Stimulated activated CD8-positive, alpha-beta memory T cell treated with anti-CD3 and anti-CD28 coated beads, Interleukin-4, amount 100 ng/mL, for 48 hours (primary cell): ENCODE results near the gene SBF2.

ENCODE experiments used
- DNase-seq: peaks from one replicate; pipeline ENCODE4 v3.0.0-alpha.2; 2020

Gene SBF2

DNA sequence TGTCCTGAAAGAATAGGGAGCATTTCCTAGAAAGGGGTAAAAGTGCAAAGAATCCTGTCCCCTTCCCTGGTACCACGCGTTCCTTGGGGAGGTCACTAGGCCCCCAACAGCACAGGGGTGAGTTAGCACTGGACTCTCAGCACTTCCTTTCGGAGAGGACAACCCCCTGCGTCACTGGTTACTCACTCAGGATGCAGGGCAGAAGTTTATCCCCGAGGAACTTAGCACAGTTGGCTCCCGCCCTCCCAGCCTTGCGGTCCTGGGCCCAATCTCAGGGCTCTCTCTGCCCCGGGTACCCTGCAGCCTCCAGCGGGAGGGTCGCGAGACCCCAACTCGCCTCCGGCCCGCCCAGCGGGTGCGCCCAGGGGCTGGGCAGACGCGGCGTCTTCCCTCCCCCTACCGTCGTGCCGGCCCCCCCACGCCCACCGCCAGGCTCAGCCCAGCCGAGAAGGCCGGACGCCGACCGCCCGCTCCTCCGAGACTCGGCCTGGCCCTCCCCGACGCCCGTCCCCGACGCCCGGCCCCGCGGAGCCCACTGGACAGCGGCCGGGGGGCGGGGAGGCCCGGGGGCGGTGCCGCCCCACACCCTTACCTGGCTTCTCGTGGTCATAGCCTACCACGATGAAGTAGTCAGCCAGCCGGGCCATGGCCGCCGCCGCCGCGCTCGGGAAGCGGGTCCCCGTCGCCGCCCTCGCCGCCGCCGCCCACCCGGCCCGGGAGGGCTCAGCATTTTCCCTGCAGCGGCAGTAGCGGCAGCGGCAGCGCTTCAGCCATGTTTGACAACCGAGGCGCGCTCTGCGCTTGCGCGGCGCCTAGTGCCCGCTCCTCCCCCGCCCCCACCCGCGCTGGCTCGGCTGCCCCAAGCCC lies at the start of gene SBF2:
Gene SBF2, minus strand, starts transcription at position 797 of the 867 bp plus-strand sequence. Its CDS starts 150 bp downstream, at position 647.
- peak; percentile 83 for DNase-seq

DNA sequence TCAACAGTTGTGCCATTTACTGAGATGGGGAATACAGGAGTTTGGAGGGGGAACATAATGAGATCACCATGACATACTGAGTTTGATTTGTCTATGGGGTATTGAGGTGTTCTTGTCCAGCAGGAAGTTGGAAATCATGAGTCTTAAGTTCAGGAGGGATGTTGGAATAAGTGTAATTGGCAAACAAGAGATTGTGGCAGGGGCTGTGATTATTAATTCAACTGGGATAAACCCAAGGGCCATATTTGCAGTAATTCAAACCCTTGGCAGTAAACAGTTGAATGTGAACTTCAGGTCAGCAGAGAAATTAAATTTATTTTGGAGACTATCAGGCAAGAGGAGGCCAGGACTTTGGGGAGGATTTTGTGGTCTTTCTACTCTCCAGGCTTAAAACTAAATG lies 44.3 kb upstream of the SBF2 start:
- DNase-seq: no peak

DNA sequence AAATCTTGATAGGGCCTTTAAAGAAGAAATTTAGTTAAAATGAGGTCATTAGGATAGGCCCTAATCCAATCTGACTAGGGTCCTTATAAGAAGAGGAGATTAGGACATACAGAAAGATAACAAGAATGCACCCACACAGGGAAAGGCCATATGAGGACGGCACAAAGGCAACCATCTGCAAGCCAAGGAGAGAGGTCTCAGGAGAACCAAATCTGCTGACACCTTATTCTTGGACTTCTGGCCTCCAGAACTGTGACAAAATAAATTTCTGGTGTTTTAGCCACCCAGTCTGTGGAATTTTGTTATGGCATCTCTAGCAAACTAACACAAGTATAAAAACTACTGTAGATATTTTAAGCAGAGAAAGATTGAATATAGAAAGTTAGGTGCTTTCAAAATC lies 39.5 kb upstream of the SBF2 start:
- DNase-seq: no peak

DNA sequence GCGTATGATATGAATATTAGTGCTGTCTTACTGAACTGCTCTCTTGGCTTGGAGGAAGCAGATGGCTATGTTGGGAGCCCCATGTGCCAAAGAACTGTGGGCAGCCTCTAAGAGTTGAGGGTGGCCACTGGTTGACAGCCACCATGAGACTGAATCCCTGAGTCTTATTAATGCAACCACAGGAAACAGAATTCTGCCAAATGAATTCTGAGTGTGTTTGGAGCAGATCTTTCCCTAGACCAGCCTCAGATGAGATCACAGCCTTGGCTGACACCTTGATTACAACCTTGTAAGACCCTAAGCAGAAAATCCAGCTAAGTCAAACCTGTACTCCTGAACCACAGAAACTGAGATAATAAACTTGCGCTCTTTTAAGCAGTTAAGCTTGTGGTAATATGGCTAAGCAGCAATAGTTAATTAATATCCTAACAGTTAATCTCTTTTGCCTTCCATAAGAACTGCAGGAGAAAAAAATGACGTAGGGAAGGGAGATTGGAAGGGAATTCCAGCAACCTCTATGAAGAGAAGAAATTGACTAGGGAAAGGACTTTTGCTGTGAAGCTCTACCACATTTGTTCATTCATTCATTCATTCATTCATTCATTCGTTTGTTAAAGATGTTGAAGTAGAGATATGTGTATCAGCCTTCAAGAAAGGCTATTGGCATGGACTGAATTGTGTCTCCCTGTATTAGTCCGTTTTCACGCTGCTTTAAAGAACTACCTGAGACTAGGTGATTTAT lies 37.7 kb upstream of the SBF2 start:
- no peak for DNase-seq

DNA sequence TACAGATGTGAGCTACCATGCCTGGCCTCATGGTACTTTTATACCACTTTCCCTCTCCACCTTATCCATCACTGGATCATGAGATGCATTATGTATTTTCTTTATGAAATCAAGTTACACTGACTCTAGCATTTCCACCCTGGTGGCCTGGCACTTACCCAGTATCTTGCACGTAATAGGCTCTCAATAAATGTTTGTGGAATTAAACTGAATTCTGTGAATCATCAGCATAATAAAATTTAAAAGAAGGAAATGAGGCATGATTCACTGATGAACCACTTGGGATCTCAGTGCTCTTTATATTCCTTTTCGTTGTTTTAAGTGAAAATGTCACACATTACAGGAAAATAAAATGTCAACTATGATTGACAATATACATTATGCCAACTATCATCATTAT lies 35.9 kb upstream of the SBF2 start:
- DNase-seq: no peak

DNA sequence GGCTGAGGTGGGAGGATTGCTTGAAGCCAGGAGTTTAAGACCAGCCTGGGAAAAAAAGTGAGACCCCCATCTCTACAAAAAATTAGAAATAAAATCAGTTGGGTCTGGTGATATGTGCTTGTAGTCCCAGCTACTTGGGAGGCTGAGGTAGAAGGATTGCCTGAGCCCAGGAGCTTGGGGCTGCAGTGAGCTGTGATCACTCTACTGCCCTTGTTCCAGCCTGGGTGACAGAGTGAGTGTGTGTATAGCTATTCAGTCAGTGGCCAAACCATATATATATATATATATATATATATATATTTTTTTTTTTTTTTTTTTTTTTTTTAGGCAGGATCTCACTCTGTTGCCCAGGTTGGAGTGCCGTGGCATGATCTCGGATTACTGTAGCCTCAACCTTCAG lies 35.3 kb upstream of the SBF2 start:
- no peak for DNase-seq

DNA sequence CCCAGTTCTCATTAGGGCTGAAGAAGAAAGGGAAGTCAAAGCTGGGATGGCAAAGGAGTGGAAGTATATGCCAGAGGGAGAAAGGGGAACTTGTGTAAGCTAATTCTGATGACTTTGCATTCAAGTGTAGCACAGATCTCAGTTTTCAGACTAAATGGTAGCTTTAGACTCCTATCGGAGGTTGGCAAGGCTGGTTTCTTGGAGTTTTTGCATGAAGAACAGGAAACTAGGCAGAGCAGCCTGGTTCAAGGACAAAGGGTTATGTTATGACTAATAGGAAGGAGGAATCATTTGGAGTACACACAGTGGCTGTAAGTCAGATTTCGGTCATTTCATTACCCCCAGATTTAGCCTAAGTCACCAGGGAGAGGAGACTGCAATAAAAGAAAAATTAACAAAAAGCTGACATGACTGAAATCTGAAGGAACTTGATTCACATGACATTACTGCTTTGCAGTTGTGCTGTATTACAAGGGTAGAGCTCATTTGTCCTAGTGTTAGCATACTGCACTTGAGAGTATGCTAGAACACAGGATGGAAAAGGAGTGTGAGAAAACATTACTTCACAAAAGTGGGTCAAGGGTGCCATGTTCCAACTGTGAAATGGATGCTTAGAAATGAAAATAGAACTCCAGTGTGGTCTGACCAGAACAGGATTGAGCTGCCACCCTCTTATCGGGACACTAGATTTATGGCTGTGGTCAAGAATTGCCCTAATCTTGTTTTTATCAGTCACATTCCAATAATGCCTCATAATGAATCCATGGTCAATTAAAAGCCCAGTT lies 34.5 kb upstream of the SBF2 start:
- no peak for DNase-seq

DNA sequence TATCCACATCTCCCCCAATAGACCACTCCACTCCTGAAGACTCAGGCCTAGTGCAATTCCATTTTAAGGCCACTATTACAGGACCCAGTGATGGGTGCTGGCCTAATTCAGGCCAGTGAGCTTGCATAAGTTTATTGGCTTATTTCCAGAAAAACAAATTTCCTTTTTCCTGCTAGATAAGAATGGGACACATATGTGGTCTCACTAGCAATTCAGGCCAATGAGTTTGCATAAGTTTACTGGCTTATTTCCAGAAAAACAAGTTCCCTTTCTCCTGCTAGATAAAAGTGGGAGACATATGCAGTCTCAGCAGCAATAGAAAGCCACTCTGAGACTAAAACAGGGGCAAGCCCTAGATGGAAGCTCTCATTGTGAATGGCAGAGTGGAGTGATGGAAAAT lies 33.2 kb upstream of the SBF2 start:
- no peak for DNase-seq

DNA sequence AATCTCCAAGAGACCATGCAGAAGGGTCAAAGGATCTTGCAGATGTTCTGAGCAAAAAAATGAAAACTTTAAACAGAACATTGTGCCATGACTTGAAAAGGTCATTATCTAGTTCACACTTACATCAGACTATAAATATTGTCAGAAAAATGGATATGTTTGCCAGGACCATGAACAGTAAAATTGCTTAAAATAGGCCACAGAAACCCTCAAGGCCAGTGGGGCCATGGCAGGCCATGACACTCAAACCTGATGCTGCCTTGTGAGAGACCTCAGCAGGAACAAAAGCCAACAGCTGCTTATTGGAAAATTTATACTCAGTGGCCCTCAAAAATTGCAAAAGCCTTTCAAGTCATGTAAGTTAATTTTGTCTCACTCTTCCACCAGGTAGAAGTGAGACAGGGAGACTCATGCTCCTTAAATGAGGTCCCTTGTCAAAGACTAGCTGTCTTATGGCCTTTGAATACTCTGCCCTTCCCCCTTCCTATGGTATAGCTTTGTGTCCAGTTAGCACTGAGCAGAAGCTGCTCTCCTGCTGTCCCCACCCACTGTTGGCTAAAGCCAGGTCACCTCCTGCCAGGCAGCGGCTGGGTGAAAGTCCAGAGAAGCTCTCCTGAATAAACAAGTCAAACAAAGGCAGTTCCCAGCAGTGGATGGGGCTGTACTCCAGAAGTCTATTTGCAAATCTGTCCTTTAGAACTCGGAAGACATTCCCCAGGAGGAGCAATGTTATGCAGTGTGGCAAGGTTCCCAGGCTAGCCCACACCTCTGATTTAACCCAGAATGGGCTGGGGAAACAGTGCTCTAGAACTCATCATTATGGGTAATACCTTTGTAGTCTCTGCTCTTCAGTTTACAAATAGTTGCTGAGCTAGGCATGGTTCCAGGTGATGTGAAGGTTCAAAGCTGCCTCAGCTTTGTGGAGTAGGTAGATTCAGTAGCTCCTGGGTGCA lies 32.3 kb upstream of the SBF2 start:
- DNase-seq: no peak

DNA sequence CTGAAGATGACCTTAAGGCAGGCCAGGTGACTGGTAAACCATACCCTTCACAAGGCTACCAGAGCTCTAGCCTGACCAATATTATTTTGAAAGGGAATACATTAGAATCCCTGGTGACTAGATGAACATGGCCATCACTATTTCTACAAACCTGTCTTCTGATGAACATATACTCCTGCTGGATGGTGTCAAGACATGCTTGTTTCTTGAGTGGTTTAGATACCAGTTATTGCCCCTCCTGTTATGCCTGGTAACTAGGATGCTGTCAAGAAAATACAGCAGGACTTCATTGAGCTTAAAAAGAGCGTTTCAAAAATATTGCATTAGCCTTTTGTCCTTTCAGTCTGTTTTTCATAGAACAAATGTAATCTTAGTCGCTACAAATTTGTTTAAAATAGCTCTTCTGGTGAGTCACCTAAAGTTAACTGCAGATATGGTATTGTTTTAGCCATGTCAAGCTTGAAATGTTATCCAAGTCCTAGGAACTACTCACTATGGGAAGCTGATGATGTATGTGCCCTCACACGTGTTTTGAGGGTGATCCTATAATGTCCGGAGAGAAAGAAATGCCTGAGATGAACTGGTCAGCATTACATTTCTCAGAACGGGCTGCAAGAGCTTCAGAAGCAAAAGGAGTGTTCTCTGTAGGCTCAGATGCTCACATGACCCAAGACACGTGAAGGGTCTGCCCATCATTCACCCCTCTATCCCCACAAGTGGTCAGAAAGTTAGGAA lies 31.4 kb upstream of the SBF2 start:
- DNase-seq: no peak

DNA sequence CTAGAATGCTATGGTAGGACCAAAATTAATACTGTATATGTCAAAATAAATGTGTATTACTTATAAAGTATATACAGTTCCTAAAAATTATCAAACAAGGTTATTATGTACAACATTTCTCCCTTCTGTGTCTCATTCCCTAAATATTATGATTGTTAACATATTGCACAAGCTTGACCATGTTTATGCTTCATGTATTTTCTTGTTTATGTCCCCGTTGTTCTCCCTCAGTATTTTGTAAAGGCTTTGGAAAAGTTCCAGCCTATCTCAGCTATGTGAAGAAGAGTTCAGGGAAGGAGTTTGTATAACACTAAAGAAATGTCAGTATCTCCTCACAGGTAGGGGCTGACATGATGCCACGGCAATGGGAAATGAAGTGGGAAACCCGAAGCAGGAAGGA lies 30.5 kb upstream of the SBF2 start:
- DNase-seq: no peak

DNA sequence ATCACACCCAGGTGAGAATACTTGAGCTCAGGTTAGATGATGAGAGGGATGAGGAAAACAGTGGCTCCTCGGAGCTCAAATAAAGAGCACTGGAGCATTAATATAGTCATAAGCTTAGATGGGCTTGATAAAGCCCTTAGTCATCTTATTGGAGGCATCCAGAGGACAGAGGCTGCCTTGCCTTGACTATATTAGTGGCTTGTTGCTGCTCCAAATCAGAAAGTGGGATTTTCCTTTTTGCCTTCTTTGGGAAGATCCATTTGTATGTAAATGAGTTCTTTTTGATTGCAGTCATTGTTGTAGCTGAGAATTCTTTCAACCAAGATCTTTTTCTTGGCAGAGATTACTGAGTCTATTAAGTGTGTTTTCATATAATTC lies 29.8 kb upstream of the SBF2 start:
- no peak for DNase-seq

DNA sequence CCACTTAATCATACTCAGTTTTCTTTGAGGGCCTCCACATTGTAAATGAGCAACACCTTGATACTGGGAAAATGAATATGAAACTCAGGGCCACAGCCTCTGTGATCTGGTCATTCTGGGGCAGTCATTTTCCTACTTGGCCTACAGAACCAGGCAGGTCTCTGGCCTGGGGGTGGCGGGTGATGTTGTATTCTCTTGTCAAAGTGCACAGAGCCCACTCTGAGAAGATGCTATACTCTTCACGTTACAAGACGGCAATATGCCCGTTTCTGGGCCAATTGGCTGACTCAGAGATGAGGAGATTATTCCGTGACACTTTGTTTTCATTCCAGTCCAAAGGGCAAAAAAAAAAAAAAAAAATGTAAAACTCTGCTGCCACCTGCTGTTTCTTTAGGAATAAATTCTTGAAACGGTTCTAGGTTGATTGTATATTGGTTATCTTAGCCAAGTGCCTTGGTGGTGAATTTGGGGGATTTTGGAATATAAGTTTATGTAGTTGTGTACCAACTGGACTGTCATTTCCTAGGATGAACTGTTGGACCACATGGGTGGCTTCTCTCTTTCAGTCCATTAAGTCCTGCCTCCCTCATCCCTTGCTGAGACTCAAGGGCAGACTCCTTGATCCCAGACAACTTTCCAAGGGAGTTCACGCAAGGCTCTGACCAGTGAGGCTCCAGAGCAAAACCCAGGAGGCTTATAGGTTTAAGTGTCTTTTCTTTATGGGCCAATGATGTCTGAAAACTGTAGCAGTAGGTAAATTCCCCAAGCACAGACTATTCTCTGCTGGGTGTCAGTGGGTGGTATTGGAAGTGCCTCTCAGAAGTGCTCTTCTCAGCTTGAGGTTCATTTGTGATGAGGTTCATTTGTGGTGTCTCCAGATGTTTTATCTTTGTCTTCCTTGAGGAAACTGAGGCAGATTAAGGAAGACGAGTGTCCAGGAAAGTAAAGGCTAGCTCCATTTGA lies 29.1 kb upstream of the SBF2 start:
- peak; percentile 50 for DNase-seq

DNA sequence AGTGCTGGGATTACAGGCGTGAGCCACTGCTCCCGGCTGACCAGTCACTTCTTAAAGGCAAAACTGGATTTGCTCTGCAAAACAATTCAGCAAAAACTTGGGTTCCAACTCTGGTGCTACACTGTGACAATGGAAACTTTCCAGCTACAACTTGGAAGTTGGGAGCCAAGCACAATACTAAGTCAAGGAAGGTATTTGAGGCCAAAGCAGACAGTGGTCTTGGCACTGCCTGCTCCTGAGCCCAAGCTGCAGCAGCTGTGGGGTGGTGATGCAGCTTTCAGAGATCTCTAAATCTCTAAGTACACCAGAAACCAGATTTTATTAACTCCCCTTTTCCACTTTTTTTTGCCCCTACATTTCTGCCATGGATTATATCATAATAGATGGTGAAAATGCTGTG lies 28.4 kb upstream of the SBF2 start:
- no peak for DNase-seq

DNA sequence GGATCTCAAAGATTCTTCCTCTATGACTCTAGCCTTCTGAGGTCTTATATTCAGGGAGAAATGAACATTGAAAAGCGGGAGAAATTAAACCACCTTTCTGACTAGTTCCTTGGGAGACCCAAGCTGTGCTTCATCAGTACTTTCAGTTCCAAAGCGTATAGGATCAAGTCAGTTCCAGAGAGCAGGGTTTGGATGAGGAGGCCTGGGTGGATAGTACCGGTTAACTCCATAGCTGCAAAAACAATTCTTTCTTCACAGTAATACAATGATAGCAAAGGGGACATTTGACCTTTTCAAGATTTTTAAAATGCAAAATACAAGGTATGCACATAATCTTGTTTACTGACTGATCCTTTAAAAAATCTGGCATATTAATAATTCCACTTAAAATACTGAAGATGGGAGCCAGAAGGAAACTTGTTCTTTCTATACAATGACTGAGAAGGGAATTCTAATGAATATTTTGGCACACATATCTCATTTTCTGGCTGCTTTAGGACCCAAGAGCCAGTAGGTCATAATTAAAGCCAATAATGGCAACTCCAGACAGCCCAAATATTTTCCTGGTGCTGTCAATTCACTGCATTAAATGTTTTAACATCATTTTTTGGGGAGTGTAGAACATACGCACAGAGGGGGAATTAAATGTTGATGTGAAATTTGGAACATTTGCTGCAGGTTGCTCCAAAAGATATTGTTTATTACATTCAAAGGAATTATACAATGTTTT lies 26.9 kb upstream of the SBF2 start:
- DNase-seq: no peak

DNA sequence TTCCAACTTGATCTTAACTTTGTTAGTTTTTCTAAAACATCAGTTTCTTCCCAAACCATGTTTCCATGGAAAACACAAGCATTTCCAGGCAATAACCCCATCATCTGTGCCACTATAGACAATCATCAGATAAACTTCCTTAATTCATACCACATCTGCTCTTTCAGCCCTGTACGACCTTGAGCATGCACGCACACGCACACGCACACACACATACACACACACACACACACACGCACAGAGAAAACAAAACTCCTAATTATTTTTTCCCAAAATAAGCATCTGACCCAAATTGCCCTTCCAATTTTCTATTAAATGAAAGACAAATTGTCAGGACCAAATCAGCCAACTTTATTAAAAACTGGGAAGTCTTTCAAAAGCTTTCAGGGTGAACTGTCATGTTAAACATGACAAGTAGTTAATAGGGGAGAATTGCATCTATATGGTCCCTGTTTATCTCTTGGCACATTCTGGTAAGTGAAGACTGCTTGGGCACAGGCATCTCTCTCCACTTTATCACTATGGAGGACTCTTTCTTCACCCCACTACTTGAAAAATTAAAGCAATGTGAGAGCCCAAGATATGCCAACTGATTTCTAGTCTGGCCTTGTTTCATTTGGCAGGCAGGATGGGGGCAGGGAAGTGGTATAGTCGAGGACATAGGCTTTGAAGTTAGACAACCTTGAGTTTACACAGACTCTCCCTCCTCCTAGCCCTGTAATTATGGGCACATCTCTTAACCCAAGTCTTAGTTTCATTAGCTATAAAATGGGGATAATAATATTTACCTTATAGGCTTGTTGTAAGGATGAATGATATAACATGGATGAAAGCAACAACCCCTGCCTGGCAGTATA lies 25.9 kb upstream of the SBF2 start:
- no peak for DNase-seq

DNA sequence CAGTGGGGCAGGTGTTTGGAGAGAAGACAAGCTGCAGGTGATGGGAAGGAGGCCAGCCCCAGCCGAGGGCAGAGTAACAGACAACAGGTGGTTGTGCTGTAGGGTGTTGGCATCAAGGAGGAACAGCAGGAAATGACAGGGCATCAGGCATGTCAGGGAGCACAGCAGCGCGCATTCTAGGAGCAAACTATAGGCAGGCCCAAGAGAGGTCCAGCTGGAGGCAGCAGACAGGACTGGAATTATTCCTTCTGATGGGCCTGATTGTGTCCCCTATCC lies 24.4 kb upstream of the SBF2 start:
- no peak for DNase-seq

DNA sequence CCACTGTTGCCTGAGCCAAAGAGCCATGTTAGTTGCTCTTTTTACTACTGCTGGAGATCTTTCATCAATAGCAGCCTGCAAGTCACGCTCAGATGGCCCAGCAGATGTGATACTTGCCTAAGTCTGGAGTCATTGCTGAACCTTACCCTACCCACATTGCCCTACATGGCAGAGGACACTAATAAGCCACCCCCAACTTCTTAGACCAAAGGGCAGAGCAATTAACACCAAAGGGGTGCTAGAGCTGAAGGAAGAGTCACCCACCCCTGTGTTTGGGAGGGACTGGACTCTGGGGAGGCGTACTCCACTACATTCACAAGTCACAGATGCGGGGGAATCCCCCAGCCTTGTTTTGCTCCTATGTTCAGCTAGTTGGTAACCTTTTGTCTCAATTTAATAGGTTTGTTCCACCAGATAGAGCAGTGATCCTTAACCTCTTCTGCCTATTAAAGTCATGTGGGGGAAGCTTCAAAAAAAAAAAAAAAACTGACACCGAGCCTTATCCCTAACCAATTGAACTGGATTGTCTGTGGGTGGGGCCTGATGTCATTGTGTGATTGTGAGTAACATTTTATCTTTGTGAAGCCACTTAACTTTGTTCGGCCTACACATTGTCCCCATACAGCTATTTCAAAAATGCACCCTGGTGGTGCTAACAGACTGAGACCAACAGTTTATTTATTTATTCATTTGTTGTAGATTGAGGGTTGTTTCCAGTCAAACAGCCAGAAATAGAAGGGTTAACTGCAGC lies 23.9 kb upstream of the SBF2 start:
- DNase-seq: no peak
